Left lung (tissue), 10 donors: ENCODE measurements around the gene HTRA3. TPM values are rescaled to one million over a fixed set of nuclear protein-coding genes. Genes with fewer than 3 reads are reported as not detected.

Source experiments
- ATAC-seq: fragments of 200-7000 bp; cut with Tn5 transposase; one replicate; pipeline ENCODE4 v1.9.1; 2020; ENCODE audit warnings: moderate library complexity
- DNase-seq, 4 donors: peaks; one replicate each; pipeline ENCODE4 v3.0.0-alpha.2; 2013 to 2020
- H3K27ac ChIP-seq, 2 donors: fragments of 200-600 bp; sonication (generic) in 1 of 2; one replicate each; pipeline versions ENCODE4 v1.5.0 to v1.8.0; 2020 to 2021
- H3K27me3 ChIP-seq, 2 donors: fragments of 200-600 bp; sonication (generic) in 1 of 2; one replicate each; pipeline versions ENCODE4 v1.5.0 to v1.8.0; 2020 to 2021
- H3K36me3 ChIP-seq, 2 donors: fragments of 200-600 bp; sonication (generic) in 1 of 2; one replicate each; pipeline versions ENCODE4 v1.5.0 to v1.8.0; 2020 to 2021
- H3K4me1 ChIP-seq, 2 donors: fragments of 200-600 bp; one replicate each; pipeline ENCODE4 v1.8.0; 2021
- H3K4me3 ChIP-seq, 2 donors: fragments of 200-600 bp; sonication (generic) in 1 of 2; one replicate each; pipeline versions ENCODE4 v1.5.0 to v1.8.0; 2020 to 2021; ENCODE audit warnings: mild to moderate bottlenecking in 1 of 2
- H3K9me3 ChIP-seq, 2 donors: fragments of 200-600 bp; sonication (generic) in 1 of 2; one replicate each; pipeline versions ENCODE4 v1.5.0 to v1.8.0; 2020 to 2021
- CTCF ChIP-seq, 2 donors: fragments of 200-600 bp; sonication (generic) in 1 of 2; IDR thresholded peaks; one replicate each; pipeline versions ENCODE4 v1.5.0 to v1.8.0; 2021; ENCODE audit warnings: antibody characterized with exemption in 2 of 2
- intact Hi-C, 2 donors: fragments of 100-400 bp; cut with DNase I; formaldehyde crosslinking; loops; one replicate each; pipeline versions ENCODE4 v1.11.2 to v1.14.2; 2022
- polyA plus RNA-seq, 6 donors: library from polyadenylated mRNA; unstranded; fragments of 120-200 nt; gene quantifications; one replicate each; pipeline ENCODE4 v1.2.1, GENCODE V29; 2013; ENCODE audit not compliant: insufficient read length in 6 of 6
- total RNA-seq, 2 donors: library from RNA; stranded (reverse); fragmentation: NEBNext Ultra II Directional; extraction: Animal tissue kit (Norgen Biotek cat#: 25700); gene quantifications; one replicate each; pipeline ENCODE4 v1.2.1, GENCODE V29; 2021
- donor health status: DM: no; HTN: yes; CAD: no.
- donor health status: DM: no; HTN: no; CAD: no.

The HTRA3 gene
- total and polyA plus RNA-seq, 8 donors = 9.7 to 18.3 (median 12.1) TPM

DNA sequence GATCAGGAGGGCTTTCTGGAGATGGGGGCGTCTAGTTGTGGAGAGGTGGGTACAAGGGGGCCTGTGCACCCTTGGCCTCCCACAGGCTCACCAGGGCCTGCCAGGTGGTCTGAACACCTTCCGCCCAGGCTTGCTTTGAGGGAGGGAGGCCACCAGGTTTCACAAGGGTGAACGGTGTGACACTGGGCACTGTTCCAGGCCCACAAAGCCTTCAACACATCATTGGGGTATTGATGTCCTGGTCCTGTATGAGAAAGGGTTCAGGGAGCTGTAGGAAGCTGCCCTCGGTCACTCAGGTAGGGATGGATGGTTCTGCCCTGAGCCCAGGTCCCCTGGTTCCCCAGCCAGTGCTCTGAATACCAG, 6.0 kb downstream of the HTRA3 start:
- H3K27ac ChIP-seq = no peak overlapping the region
- intact Hi-C loops = no loop called here
- H3K36me3 ChIP-seq = no peaks in the 10 kb centered on the region
- H3K27me3 ChIP-seq = peaks cover 0 to 6% of the 10 kb centered on the region in 2 donors
- DNase-seq (peak in 1 of 4 donors; percentile 30), ATAC-seq (no peak)
- TF ChIP-seq CTCF (IDR thresholded peaks at IDR 0.05) = no peak
- no peak overlapping the region for H3K4me3 ChIP-seq
- peaks cover 11 to 84% of the 10 kb centered on the region in 2 donors for H3K4me1 ChIP-seq
- no peaks in the 10 kb centered on the region for H3K9me3 ChIP-seq

GRCh38 chr4:8276358-8277240, 7.0 kb downstream of the HTRA3 start:
- ATAC-seq (peak; percentile 60), DNase-seq (peak in 1 of 4 donors; percentile 80)
- H3K27ac ChIP-seq = no peak overlapping the region
- no peak overlapping the region for H3K4me3 ChIP-seq
- H3K9me3 ChIP-seq = no peaks in the 10 kb centered on the region
- intact Hi-C loops = no loop called here
- H3K4me1 ChIP-seq = peaks cover 9 to 73% of the 10 kb centered on the region in 2 donors
- no peaks in the 10 kb centered on the region for H3K36me3 ChIP-seq
- no peak for TF ChIP-seq CTCF (IDR thresholded peaks at IDR 0.05)
- H3K27me3 ChIP-seq = no peaks in the 10 kb centered on the region

- H3K4me1 ChIP-seq = peaks cover 7 to 64% of the 10 kb centered on the region in 2 donors
- H3K27ac ChIP-seq = no peak overlapping the region
- no peaks in the 10 kb centered on the region for H3K27me3 ChIP-seq
- no peak overlapping the region for H3K4me3 ChIP-seq
- TF ChIP-seq CTCF (IDR thresholded peaks at IDR 0.05) = no peak
- DNase-seq (peak in 1 of 4 donors; percentile 46), ATAC-seq (no peak)
- intact Hi-C loops = no loop called here
- no peaks in the 10 kb centered on the region for H3K9me3 ChIP-seq
- H3K36me3 ChIP-seq = no peaks in the 10 kb centered on the region
Measured at GRCh38 chr4:8277356-8278008, 7.9 kb downstream of the HTRA3 start.

- intact Hi-C loops = no loop called here
- no peak for TF ChIP-seq CTCF (IDR thresholded peaks at IDR 0.05)
- peak in 1 of 4 donors; percentile 41 for DNase-seq
- Histone ChIP-seq H3K4me1 (peaks cover 3 to 63% of the 10 kb centered on the region in 2 donors), H3K27ac (no peak overlapping the region), H3K4me3 (no peak overlapping the region), H3K27me3 (no peaks in the 10 kb centered on the region), H3K9me3 (no peaks in the 10 kb centered on the region), H3K36me3 (no peaks in the 10 kb centered on the region)
- no peak for ATAC-seq
Measured at GRCh38 chr4:8278009-8278395, 8.4 kb downstream of the HTRA3 start.
